Measurements from ENCODE around the gene DARS2. TPM values are rescaled to one million over a fixed set of nuclear protein-coding genes. Genes with fewer than 3 reads are reported as not detected.
"Not testable (repeated sequence)": the region's sequence is repeated elsewhere in the genome, so short reads cannot be mapped to it uniquely, and the experiment has no call there.

The DARS2 gene
- polyA plus RNA-seq, 12 donors = 12.2 to 16.9 (median 14.8) TPM; not detected in 1

GRCh38 chr1:173859547-173859946 is 35.1 kb downstream of the DARS2 start:
- DNase-seq = not testable (repeated sequence)

GRCh38 chr1:173860065-173860464 is 35.6 kb downstream of the DARS2 start:
- DNase-seq = no peak

GRCh38 chr1:173861731-173862145 is 37.3 kb downstream of the DARS2 start:
- DNase-seq = no peak

- not testable (repeated sequence) for DNase-seq
Measured at GRCh38 chr1:173862146-173862768, 37.8 kb downstream of the DARS2 start.

GRCh38 chr1:173862769-173863223 is 38.3 kb downstream of the DARS2 start:
- no peak for DNase-seq

- no peak for DNase-seq
Measured at GRCh38 chr1:173863224-173864161, 39.0 kb downstream of the DARS2 start.

- DNase-seq = no peak
Measured at GRCh38 chr1:173864179-173864867, 39.9 kb downstream of the DARS2 start.

GRCh38 chr1:173865468-173866164 is 41.1 kb downstream of the DARS2 start:
- DNase-seq = no peak

- no peak for DNase-seq
Measured at GRCh38 chr1:173866413-173867115, 42.1 kb downstream of the DARS2 start.

GRCh38 chr1:173867141-173867752 is 42.8 kb downstream of the DARS2 start:
- no peak for DNase-seq

GRCh38 chr1:173867753-173868265 is 43.3 kb downstream of the DARS2 start, which contains the start of gene GAS5:
Gene GAS5, minus strand, starts transcription at chr1:173867989.
- DNase-seq = peak; percentile 100

GRCh38 chr1:173868266-173869020 is 44.0 kb downstream of the DARS2 start, which contains the start of gene ZBTB37:
Gene ZBTB37, plus strand, starts transcription at chr1:173868380. Its CDS starts 1,846 bp downstream, at chr1:173870226.
- no peak for DNase-seq

GRCh38 chr1:173869021-173869359 is 44.5 kb downstream of the DARS2 start:
- DNase-seq = no peak

GRCh38 chr1:173870252-173871075 is 46.0 kb downstream of the DARS2 start:
- DNase-seq = no peak

GRCh38 chr1:173871091-173871490 is 46.6 kb downstream of the DARS2 start:
- no peak for DNase-seq

- no peak for DNase-seq
Measured at GRCh38 chr1:173871500-173871899, 47.0 kb downstream of the DARS2 start.

- no peak for DNase-seq
Measured at GRCh38 chr1:173876732-173877131, 52.3 kb downstream of the DARS2 start.

GRCh38 chr1:173878251-173878650 is 53.8 kb downstream of the DARS2 start:
- DNase-seq = no peak

All from muscle of arm (tissue), 12 donors.